Astrocyte of the spinal cord (primary cell): ENCODE data around the gene ESYT1.
A peak's percentile ranks its signal among the peaks of the same experiment; 100 is the strongest.

Experiments
- DNase-seq: peaks from one replicate; pipeline ENCODE4 v3.0.0; 2011; ENCODE audit warnings: low read depth, low spot score
- H3K4me3 ChIP-seq: 2 replicates; pipeline ENCODE4 v1.5.1; 2011; ENCODE audit warnings: low read depth, mild to moderate bottlenecking, low read length, moderate library complexity
- CTCF ChIP-seq: IDR thresholded peaks from 2 replicates; pipeline ENCODE4 v1.5.1; 2012; ENCODE audit warnings: low read depth, mild to moderate bottlenecking, low read length, inconsistent platforms
- in situ Hi-C: cut with HindIII; loops from 2 replicates; pipeline ENCODE4 v1.10.0; 2017; ENCODE audit warnings: low sequenced_read_pairs

The ESYT1 gene

GRCh38 chr12:56118688-56119357 lies 9.2 kb upstream of the ESYT1 start:
- TF ChIP-seq CTCF: no peak
- no peak for DNase-seq
- in situ Hi-C loops: no loop called here
- H3K4me3 ChIP-seq: peak overlapping the region; percentile 84

- peak; percentile 87 for DNase-seq
- no peak overlapping the region for H3K4me3 ChIP-seq
- TF ChIP-seq CTCF: peak; percentile 77
- in situ Hi-C loops: no loop called here
Measured at GRCh38 chr12:56119361-56119796, 8.7 kb upstream of the ESYT1 start.

GRCh38 chr12:56120158-56120846 lies 7.8 kb upstream of the ESYT1 start:
- TF ChIP-seq CTCF: no peak
- DNase-seq: no peak
- no peak overlapping the region for H3K4me3 ChIP-seq
- in situ Hi-C loops: no loop called here

- no peak for TF ChIP-seq CTCF
- no peak for DNase-seq
- no peak overlapping the region for H3K4me3 ChIP-seq
- in situ Hi-C loops: no loop called here
Measured at GRCh38 chr12:56121204-56121870, 6.7 kb upstream of the ESYT1 start.

- no peak for DNase-seq
- no peak for TF ChIP-seq CTCF
- in situ Hi-C loops: no loop called here
- no peak overlapping the region for H3K4me3 ChIP-seq
Measured at GRCh38 chr12:56122637-56123036, 5.4 kb upstream of the ESYT1 start.

GRCh38 chr12:56124133-56124532 lies 3.9 kb upstream of the ESYT1 start:
- TF ChIP-seq CTCF: no peak
- DNase-seq: no peak
- H3K4me3 ChIP-seq: no peak overlapping the region
- in situ Hi-C loops: no loop called here
